Activated CD8-positive, alpha-beta memory T cell treated with anti-CD3 and anti-CD28 coated beads, Interleukin-2, amount 10 ng/mL, durations not matched to agents 7 days and 5 days (primary cell): Measurements from ENCODE around the gene ANP32A. TPM values are rescaled to one million over a fixed set of nuclear protein-coding genes. Genes with fewer than 3 reads are reported as not detected.

Source experiments
- ATAC-seq: fragments of 150-1000 bp; cut with Tn5 transposase; one replicate; pipeline ENCODE4 v1.10.0; 2021; ENCODE audit warnings: moderate library complexity
- CTCF ChIA-PET: fragments of 350-600 bp; sonication (Branson Sonifier 250); formaldehyde crosslinking; loops from one replicate; lab custom pipeline; 2021; ENCODE audit warnings: antibody characterized with exemption; lab: Charles Lee
- DNase-seq: peaks from one replicate; pipeline ENCODE4 v3.0.0-alpha.2; 2020
- H3K27ac Mint-ChIP-seq: one replicate; pipeline ENCODE4 v1.8.0; 2021; ENCODE audit warnings: mild to moderate bottlenecking, mixed read lengths
- H3K27me3 Mint-ChIP-seq: one replicate; pipeline ENCODE4 v1.8.0; 2021; ENCODE audit warnings: mixed read lengths
- H3K36me3 Mint-ChIP-seq: one replicate; pipeline ENCODE4 v1.8.0; 2021; ENCODE audit warnings: mild to moderate bottlenecking, mixed read lengths
- H3K4me1 Mint-ChIP-seq: one replicate; pipeline ENCODE4 v1.8.0; 2021; ENCODE audit warnings: mixed read lengths
- H3K4me3 Mint-ChIP-seq: one replicate; pipeline ENCODE4 v1.8.0; 2021; ENCODE audit warnings: mild to moderate bottlenecking, moderate library complexity, mixed read lengths
- H3K9me3 Mint-ChIP-seq: one replicate; pipeline ENCODE4 v1.8.0; 2022; ENCODE audit warnings: low read depth, mixed read lengths
- total RNA-seq, 2 experiments: library from RNA; stranded (reverse); gene quantifications; one replicate each; pipeline ENCODE4 v1.2.3, GENCODE V29; 2021

The ANP32A gene
- total RNA-seq, 2 experiments from 2014 or later, result 196 to 320 TPM

DNA sequence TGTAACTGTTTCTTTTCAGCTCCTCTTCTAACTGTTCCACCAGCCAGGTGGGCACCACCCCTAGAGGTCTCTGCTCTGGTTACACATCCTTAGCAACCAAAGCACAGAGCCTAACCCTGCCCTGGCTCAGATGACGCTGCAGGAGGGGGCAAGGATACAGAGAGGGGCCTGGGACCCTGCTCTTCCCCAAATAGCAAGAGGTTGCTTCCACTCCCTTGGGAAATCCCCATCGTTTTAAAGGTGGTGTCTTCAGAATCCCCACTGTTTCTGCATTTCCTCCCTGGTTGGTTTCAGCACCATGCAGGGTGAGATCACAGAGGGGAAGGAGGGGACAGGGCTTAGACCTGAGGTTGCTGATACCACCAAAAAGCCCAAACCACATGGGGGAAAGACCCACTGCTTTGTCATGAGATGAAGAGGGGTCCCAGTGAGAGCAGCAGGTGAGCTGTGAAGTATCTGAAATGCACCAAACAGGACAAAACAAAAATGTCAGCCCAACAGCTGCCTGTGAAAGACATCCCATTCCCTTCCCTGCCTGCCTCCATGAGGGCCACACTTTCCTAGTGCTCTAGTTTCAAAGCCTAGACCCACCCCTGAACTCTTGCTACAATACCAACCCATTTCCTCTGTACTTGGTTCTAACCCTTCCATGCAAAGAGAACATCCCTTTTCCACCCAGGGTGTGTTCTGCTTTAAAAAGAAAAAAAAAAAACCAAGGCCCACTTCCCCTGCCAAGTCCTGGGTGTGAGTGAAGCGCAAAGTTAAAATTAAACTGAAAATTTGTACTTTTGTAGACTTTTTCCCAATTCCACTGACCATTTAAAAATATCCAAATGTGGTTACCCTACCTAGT lies 29.0 kb downstream of the ANP32A start:
- peak overlapping the region; percentile 90 for H3K27ac Mint-ChIP-seq
- H3K36me3 Mint-ChIP-seq, result peaks cover 8% of the 10 kb centered on the region
- no peaks in the 10 kb centered on the region for H3K27me3 Mint-ChIP-seq
- peak; percentile 71 for ATAC-seq
- no peaks in the 10 kb centered on the region for H3K9me3 Mint-ChIP-seq
- CTCF ChIA-PET, result interaction anchor here (0.6 to 1.7 kb wide), 3 partner anchors 8 to 232 kb away, joined by 3 to 5 read pairs (median 4); no protein-coding TSS in a partner anchor
- H3K4me1 Mint-ChIP-seq, result peaks cover 83% of the 10 kb centered on the region
- H3K4me3 Mint-ChIP-seq, result peak overlapping the region; percentile 14
- peak; percentile 84 for DNase-seq

- Mint-ChIP-seq H3K27ac (peak overlapping the region; percentile 90), H3K27me3 (no peaks in the 10 kb centered on the region), H3K4me3 (no peak overlapping the region), H3K36me3 (peaks cover 8% of the 10 kb centered on the region), H3K4me1 (peaks cover 82% of the 10 kb centered on the region), H3K9me3 (no peaks in the 10 kb centered on the region)
- CTCF ChIA-PET, result interaction anchor here (1.0 to 1.7 kb wide), 2 partner anchors 26 to 231 kb away, joined by 4 to 5 read pairs; no protein-coding TSS in a partner anchor
- DNase-seq, result no peak
- ATAC-seq, result no peak
These were observed 29.8 kb downstream of the ANP32A start for GRCh38 chr15:68790910-68791309.

GRCh38 chr15:68790242-68790575 lies 30.5 kb downstream of the ANP32A start:
- ATAC-seq (no peak), DNase-seq (no peak)
- Mint-ChIP-seq H3K27me3 (no peaks in the 10 kb centered on the region), H3K4me1 (peaks cover 82% of the 10 kb centered on the region), H3K27ac (no peak overlapping the region), H3K9me3 (no peaks in the 10 kb centered on the region), H3K36me3 (peaks cover 13% of the 10 kb centered on the region), H3K4me3 (no peak overlapping the region)
- CTCF ChIA-PET, result no interaction called here

GRCh38 chr15:68789534-68790241 lies 31.0 kb downstream of the ANP32A start:
- Mint-ChIP-seq H3K36me3 (peaks cover 14% of the 10 kb centered on the region), H3K4me3 (no peak overlapping the region), H3K4me1 (peaks cover 82% of the 10 kb centered on the region), H3K9me3 (no peaks in the 10 kb centered on the region), H3K27me3 (no peaks in the 10 kb centered on the region), H3K27ac (peak overlapping the region; percentile 68)
- no peak for DNase-seq
- CTCF ChIA-PET, result interaction anchor here (1.4 kb wide), 1 partner anchor 29 kb away, joined by 4 read pairs; no protein-coding TSS in a partner anchor
- ATAC-seq, result no peak

DNA sequence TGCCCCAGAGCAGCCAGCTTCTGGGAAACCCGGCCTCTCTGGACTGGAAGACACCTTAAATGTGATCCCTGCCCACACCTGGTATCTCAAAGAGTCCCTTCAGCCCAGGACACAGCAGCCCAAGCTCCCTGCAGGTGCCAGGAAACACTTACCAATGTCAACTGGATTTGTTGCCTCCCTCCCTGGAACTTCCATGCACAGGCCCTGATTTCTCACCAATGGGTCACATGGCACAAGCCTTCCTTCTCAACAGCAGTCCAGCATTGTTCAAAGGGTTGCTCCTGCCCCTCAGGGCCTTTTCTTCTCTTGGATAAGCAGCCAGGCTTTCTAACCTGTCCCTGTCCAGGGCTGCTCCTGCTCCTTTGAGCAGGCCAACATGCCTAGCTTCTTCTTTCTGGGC lies 31.6 kb downstream of the ANP32A start:
- DNase-seq (no peak), ATAC-seq (no peak)
- H3K27ac Mint-ChIP-seq, result peak overlapping the region; percentile 68
- H3K4me1 Mint-ChIP-seq, result peaks cover 80% of the 10 kb centered on the region
- no peak overlapping the region for H3K4me3 Mint-ChIP-seq
- no peaks in the 10 kb centered on the region for H3K27me3 Mint-ChIP-seq
- H3K9me3 Mint-ChIP-seq, result no peaks in the 10 kb centered on the region
- CTCF ChIA-PET, result interaction anchor here (1.4 kb wide), 1 partner anchor 30 kb away, joined by 4 read pairs; no protein-coding TSS in a partner anchor
- H3K36me3 Mint-ChIP-seq, result peaks cover 12% of the 10 kb centered on the region

DNA sequence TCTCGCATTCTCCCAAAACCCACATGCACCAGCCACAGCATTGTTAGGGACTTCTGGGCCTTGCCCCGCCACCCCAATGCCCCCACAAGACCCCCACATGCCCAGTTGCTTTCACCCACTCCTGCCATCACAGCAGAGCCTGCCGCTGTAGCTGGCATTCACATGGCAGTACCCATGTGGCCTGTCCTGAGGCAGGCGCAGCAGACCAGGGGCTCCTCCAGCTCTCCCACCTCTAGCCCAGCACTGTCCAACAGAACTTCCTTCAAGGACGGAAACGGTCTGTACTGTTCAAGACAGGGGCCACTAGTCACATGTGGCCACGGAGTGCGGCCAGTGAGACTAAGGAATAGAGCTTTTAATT lies 32.5 kb downstream of the ANP32A start:
- no peak for DNase-seq
- Mint-ChIP-seq H3K27me3 (no peaks in the 10 kb centered on the region), H3K36me3 (peaks cover 15% of the 10 kb centered on the region), H3K27ac (no peak overlapping the region), H3K9me3 (no peaks in the 10 kb centered on the region), H3K4me3 (no peak overlapping the region), H3K4me1 (peaks cover 79% of the 10 kb centered on the region)
- no peak for ATAC-seq
- CTCF ChIA-PET, result interaction anchor here (1.4 kb wide), 1 partner anchor 31 kb away, joined by 4 read pairs; no protein-coding TSS in a partner anchor

GRCh38 chr15:68787609-68788263 lies 33.0 kb downstream of the ANP32A start:
- H3K4me3 Mint-ChIP-seq, result no peak overlapping the region
- DNase-seq (no peak), ATAC-seq (no peak)
- peaks cover 18% of the 10 kb centered on the region for H3K36me3 Mint-ChIP-seq
- CTCF ChIA-PET, result interaction anchor here (1.4 to 1.7 kb wide), 2 partner anchors 31 to 41 kb away, joined by 3 to 4 read pairs; no protein-coding TSS in a partner anchor
- H3K27me3 Mint-ChIP-seq, result no peaks in the 10 kb centered on the region
- H3K27ac Mint-ChIP-seq, result no peak overlapping the region
- no peaks in the 10 kb centered on the region for H3K9me3 Mint-ChIP-seq
- H3K4me1 Mint-ChIP-seq, result peaks cover 79% of the 10 kb centered on the region

GRCh38 chr15:68786753-68787152 lies 33.9 kb downstream of the ANP32A start:
- H3K27me3 Mint-ChIP-seq, result no peaks in the 10 kb centered on the region
- no peak for DNase-seq
- no peak for ATAC-seq
- CTCF ChIA-PET, result interaction anchor here (1.2 to 6.1 kb wide), 3 partner anchors 37 to 89 kb away, joined by 3 to 41 read pairs (median 3); no protein-coding TSS in a partner anchor
- H3K27ac Mint-ChIP-seq, result no peak overlapping the region
- H3K4me3 Mint-ChIP-seq, result no peak overlapping the region
- H3K36me3 Mint-ChIP-seq, result peaks cover 23% of the 10 kb centered on the region
- peaks cover 79% of the 10 kb centered on the region for H3K4me1 Mint-ChIP-seq
- no peaks in the 10 kb centered on the region for H3K9me3 Mint-ChIP-seq

DNA sequence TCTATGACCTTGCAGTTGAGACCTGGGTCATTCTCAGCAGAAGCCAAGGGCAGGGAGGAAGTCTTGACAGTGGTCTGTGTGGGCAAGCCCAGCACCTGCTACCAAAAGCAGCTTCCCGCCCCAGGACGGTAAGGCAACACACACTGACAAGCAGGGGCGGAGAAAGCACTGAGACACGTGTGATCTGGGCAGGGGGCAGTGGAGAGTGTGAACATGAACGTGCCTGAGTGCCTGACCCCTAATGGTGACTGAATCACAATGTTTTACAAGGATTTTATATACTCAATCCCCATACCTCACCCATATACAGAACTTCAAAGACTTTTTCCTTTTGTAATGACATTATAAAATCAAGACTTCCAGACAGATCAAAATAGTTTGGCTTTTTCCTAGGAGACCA lies 35.2 kb downstream of the ANP32A start:
- no peak for ATAC-seq
- CTCF ChIA-PET, result interaction anchor here (0.5 to 6.7 kb wide), 7 partner anchors 9 to 334 kb away, joined by 3 to 41 read pairs (median 13); partner anchors contain the start of gene ANP32A
- Mint-ChIP-seq H3K36me3 (peaks cover 22% of the 10 kb centered on the region), H3K4me3 (no peak overlapping the region), H3K4me1 (peaks cover 71% of the 10 kb centered on the region), H3K9me3 (no peaks in the 10 kb centered on the region), H3K27me3 (no peaks in the 10 kb centered on the region), H3K27ac (peak overlapping the region; percentile 41)
- no peak for DNase-seq

DNA sequence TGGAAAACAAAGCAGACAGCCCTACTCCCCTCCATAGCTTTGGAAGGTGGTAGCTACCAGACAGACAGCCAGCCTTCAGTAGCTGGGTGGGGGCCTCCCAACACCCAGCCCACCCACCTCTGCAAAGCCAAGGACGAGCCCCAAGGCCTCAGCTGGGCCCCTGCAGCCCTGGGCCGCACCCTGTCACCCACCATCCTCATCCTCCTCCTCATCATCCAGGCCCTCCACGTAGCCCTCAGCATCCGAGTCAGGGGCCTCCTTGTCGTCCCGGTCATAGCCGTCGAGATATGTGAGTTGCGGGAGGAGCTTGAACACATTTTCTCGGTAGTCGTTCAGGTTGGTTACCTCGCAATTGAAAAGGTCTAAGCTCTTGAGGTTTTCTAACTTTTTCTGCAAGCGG lies 36.5 kb downstream of the ANP32A start:
- H3K36me3 Mint-ChIP-seq, result peaks cover 28% of the 10 kb centered on the region
- no peak overlapping the region for H3K27ac Mint-ChIP-seq
- H3K9me3 Mint-ChIP-seq, result no peaks in the 10 kb centered on the region
- no peak overlapping the region for H3K4me3 Mint-ChIP-seq
- CTCF ChIA-PET, result interaction anchor here (0.6 to 6.7 kb wide), 15 partner anchors 8 to 1099 kb away, joined by 3 to 41 read pairs (median 5); partner anchors contain the start of gene ANP32A
- DNase-seq (peak; percentile 27), ATAC-seq (no peak)
- no peaks in the 10 kb centered on the region for H3K27me3 Mint-ChIP-seq
- H3K4me1 Mint-ChIP-seq, result peaks cover 57% of the 10 kb centered on the region

- ATAC-seq (peak; percentile 86), DNase-seq (peak; percentile 73)
- Mint-ChIP-seq H3K27me3 (no peaks in the 10 kb centered on the region), H3K4me3 (no peak overlapping the region), H3K27ac (peak overlapping the region; percentile 70), H3K9me3 (no peaks in the 10 kb centered on the region), H3K4me1 (peaks cover 51% of the 10 kb centered on the region), H3K36me3 (peaks cover 33% of the 10 kb centered on the region)
- CTCF ChIA-PET, result interaction anchor here (0.6 to 6.7 kb wide), 15 partner anchors 8 to 229 kb away, joined by 3 to 41 read pairs (median 5); partner anchors contain the start of gene ANP32A
These were observed 37.3 kb downstream of the ANP32A start for GRCh38 chr15:68783226-68784058.

DNA sequence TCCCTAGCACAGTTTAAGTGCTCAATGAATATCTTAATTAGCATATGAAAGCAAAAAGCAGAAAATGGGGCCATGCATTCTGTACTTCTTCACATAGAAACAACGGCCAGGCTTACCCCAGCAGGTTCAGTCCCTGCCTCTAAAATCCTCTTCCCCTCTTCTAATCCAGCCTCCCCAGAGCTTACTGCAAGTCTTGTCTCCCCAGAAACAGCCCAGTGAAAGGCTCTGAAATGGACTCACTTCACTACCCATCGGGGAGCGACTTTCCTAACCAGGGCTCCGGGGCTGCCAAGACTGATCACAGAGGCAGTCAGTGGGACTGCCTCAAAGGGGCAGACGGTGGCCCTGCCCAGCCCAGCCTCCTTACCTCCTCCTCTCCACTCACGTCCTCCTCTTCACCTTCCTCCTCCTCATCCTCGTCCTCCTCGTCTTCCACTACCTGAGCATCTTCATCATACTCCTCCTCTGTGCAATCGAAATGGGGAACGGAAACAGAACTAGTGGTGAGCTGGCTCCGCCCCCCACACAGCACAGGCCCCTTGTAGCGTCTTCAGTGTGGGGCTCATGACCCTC lies 38.0 kb downstream of the ANP32A start:
- no peaks in the 10 kb centered on the region for H3K27me3 Mint-ChIP-seq
- DNase-seq (no peak), ATAC-seq (no peak)
- peaks cover 48% of the 10 kb centered on the region for H3K4me1 Mint-ChIP-seq
- CTCF ChIA-PET, result interaction anchor here (1.0 to 6.7 kb wide), 10 partner anchors 12 to 143 kb away, joined by 3 to 41 read pairs (median 8); partner anchors contain the start of gene ANP32A
- peaks cover 37% of the 10 kb centered on the region for H3K36me3 Mint-ChIP-seq
- H3K4me3 Mint-ChIP-seq, result no peak overlapping the region
- no peaks in the 10 kb centered on the region for H3K9me3 Mint-ChIP-seq
- peak overlapping the region; percentile 70 for H3K27ac Mint-ChIP-seq
